Endometrial microvascular endothelial cells (primary cell): ENCODE results near the gene EPN1. TPM values are rescaled to one million over a fixed set of nuclear protein-coding genes. Genes with fewer than 3 reads are reported as not detected.

Experiments used
- in situ Hi-C: cut with HindIII; loops from 2 replicates; pipeline ENCODE4 v1.10.0; 2017; ENCODE audit warnings: low sequenced_read_pairs, low pct_unique_long_range_greater_than_20kb; ENCODE audit errors: inconsistent ontology term
- total RNA-seq: library from RNA; depleted of rRNA; stranded (reverse); fragments of >200 nt; gene quantifications from one replicate; pipeline ENCODE4 v1.2.3, GENCODE V29; 2015; ENCODE audit errors: inconsistent ontology term

Gene EPN1
- total RNA-seq, 1 donor from 2014 or later = 155 TPM

GRCh38 chr19:55656988-55657747 lies 17.9 kb upstream of the EPN1 start:
- in situ Hi-C loops = no loop called here

DNA sequence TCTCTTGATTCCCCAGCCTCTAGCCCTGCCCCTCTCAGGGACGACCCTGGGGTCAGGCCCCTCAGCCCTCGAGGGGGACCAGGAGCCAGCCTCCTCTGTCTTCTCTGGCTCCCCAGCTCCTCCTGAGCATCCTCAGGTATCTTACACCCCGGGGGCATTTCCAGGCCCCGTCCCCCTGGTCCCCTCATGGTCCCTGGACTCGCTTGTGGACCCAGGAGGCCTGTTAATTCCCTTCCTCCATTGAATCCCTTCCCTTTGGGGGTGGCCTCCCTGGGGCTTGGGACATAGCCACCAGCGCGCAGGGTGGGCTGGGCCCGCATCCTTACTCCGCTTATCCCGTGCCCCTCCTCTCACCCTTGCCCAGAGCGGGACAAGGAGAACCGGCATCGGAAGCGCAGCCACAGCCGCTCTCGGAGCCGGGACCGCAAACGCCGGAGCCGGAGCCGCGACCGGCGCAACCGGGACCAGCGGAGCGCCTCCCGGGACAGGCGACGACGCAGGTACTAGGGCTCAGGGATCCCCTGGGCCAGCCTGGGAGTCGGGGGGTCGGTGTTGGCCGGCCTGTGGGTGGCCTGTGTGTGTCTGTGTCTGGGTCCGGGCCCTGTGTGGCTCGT lies 16.1 kb upstream of the EPN1 start:
- in situ Hi-C loops = no loop called here

- in situ Hi-C loops = no loop called here
These were observed 15.2 kb upstream of the EPN1 start for GRCh38 chr19:55659822-55660221.

DNA sequence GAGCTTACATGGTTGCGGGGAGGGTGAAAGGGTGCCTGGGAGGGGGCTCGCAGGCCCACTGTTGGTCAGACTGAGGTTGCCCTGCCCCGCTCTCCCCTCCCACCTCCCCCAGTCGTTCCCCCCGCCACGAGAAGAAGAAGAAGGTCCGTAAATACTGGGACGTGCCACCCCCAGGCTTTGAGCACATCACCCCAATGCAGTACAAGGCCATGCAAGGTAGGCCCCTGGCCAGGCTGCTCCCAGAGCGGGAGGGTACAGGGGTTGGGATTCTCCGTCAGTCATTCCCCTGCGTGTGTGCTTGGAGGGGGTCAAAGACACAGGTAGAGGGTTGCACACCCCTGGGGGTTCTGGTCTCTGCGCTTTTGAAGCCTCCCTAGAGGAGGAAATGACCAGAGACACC lies 14.6 kb upstream of the EPN1 start:
- in situ Hi-C loops = no loop called here

DNA sequence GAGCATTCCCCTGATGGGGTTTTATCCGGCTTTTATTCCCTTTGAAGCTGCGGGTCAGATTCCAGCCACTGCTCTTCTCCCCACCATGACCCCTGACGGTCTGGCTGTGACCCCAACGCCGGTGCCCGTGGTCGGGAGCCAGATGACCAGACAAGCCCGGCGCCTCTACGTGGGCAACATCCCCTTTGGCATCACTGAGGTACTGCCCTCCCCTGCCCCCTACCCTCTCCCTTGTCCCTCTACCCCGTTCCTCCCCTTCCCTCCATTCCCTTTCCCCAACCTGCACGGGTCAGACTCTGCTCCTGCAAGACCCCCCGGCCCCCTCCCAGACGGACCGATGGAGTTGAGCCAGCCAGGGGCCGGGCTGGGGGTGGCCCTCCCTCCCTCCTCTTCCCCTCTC lies 14.0 kb upstream of the EPN1 start:
- in situ Hi-C loops = no loop called here

DNA sequence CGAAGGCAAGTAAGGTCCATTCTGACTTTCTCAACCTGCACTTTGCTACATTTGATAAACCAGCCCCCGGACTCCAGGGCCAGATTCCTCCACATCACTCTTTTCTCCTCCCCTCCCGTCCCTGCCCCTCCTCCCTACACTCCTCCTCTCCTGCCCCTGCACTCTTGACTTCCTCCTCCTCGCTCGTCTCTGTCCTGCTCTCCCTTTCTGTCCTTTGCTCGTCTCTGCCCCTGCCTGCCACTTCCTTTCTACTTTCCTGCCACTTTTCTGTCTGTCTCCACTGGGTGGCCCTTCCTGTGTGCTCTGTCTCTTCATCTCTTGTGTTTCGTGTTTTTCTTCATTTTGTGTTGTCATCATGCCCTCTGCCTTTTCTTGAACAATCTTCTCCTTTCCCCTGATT lies 13.2 kb upstream of the EPN1 start:
- in situ Hi-C loops = no loop called here

- in situ Hi-C loops = no loop called here
These were observed 11.0 kb upstream of the EPN1 start for GRCh38 chr19:55663846-55664536.

DNA sequence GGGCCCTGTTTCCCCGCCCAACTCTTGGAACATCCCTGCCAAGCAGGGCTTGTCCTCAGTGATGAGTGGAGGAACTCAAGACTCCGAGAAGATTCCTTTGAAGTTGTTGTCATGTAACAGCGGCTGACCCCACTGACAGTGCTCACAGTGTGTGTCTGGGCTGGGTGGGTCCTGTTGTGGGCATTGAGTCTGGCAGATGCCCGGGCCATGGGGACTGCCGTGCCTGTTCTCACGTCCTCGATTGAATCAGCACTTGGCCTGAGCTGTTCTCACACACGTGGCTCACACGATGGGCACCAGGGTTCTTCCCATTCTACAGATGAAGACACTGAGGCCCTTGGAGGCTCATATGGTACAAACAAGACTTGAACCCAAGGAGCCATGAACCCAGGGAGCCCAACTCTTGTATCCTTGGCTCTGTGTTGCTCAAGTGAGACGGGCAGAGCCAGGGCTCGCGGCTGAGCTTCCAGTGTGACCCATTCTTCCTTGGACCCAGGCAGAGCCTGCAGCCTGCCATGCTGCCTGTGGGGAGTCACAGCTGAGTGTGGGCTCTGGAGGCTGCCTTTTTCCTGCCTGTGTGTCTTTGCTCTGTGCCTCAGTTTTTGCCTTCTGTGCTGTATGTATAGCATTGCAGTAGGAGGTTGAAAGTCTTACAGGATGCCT lies 8.6 kb upstream of the EPN1 start:
- in situ Hi-C loops = no loop called here

DNA sequence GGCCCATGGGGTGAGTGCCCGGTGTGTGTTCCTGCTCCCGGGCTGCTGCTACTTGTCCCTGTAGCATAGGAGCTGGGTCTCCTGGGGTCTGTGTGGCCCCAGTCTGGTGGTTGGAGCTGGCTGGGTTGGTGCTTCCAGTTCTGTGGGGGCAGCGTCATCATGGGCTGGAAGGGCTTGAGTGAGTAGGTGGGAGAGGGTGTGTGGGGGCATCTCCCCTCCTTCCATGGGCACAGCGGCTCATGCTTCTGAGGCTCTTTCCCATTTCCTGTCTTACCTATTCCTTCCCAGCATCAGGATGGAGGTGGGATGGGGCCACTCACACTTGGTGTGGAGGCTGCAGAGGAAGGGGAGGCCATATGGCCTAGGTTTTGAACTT lies 8.0 kb upstream of the EPN1 start:
- in situ Hi-C loops = no loop called here

- in situ Hi-C loops = no loop called here
These were observed 7.5 kb upstream of the EPN1 start for GRCh38 chr19:55667511-55667910.

DNA sequence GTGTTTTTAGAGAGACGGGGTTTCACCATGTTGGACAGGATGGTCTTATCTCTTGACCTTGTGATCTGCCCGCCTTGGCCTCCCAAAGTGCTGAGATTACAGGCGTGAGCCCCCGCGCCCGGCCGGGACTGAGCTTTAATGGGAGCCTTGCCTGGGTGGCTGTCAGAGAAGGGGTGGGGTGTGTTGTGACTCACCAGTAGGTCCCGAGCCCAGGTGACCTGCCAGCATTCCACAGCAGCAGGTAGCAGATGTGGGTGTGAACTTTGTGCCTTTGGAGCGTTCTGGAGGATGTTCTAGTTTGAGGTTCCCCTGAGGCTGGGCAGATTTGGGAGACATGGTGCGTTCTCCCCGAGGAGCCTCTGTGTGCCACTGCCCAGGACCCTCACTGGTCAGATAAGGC lies 7.1 kb upstream of the EPN1 start:
- in situ Hi-C loops = no loop called here

GRCh38 chr19:55668603-55669348 lies 6.2 kb upstream of the EPN1 start:
- in situ Hi-C loops = no loop called here

- in situ Hi-C loops = no loop called here
These were observed 5.4 kb upstream of the EPN1 start for GRCh38 chr19:55669418-55670279.

DNA sequence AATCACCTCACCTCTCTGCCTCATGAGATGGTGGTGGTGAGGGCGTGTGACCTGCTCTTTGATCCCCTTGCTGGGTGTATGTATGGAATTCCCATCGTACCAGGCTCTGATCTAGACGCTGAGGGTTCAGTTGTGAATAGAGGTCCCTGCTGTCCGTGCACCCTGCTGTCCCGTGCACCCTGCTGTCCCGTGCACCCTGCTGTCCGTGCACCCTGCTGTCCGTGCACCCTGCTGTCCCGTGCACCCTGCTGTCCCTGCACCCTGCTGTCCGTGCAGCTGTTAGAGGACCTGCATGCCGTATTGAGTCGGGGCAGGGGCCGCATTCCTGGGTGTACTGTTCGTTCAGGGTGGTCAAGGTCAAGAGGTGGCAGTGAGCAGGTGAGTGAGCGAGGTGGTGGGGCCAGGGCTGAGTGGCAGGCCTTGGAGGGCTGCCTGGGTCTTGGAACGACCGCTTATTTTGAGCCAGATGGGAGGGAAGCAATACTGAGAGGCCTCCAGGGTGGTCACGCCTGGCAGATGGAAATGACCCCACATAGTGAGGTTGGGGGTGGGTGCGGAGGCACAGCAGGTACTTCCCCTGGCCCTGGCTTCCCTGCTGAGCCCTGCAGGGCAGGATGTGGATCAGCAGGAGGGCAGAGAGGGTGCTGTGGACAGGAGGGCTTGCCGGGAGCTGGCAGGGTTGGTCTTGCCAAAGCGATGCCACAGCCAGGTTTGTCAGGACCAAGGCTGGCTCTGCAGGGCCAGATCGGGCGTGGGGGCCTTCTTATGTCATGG lies 4.6 kb upstream of the EPN1 start:
- in situ Hi-C loops = no loop called here

DNA sequence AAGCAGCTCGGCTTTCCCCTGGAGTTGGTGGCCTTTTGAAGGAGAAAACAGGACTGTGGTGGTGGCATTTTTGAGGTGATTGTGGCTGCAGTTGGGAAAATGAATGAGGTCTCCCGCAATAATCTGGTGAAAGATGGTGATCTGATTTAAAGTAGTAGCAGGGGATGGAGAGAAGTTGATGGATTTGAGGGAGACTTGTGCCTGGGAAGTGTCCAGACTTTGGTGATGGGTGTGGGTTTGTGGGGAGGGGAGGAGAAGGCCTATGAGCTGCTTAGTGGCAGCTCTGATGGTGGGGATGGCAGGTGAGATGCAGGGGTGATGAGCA lies 4.0 kb upstream of the EPN1 start:
- in situ Hi-C loops = no loop called here

DNA sequence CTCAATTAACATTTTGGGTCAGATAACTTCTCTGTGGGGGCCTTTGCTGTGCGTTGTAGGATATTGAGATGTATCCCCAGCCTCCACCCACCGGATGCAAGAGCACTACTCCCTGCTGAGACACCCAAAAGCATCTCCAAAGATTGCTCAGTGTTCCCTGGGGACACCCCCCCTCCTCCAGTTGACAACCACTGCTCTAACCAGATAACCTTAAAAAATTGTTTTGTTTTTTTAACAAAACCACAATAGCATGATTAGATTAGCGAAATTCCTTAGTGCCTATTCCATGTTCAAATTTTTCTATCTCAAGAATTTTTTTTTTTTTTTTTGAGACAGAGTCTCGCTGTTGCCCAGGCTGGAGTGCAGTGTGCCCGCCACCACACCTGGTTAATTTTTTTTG lies 2.6 kb upstream of the EPN1 start:
- in situ Hi-C loops = no loop called here

DNA sequence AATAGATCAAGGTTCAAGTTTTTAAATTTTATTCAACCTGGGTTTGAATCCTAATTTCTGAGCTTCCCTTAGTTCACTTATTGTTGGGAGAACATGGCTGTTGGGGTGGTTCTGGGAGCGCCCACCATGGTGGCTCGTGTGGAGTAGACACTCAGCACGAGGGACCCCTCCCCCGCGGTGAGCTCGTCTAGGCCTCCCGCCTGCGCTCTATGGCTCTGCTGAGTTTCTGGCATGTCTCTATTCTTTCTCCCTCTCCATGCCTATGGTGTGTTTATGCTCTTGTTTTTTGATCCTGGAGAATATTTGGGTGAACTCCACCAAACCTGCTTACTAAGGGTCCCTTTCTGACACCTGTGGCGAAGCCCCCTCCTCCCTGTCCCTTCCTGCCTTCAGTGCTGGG lies 1.6 kb upstream of the EPN1 start:
- in situ Hi-C loops = no loop called here

DNA sequence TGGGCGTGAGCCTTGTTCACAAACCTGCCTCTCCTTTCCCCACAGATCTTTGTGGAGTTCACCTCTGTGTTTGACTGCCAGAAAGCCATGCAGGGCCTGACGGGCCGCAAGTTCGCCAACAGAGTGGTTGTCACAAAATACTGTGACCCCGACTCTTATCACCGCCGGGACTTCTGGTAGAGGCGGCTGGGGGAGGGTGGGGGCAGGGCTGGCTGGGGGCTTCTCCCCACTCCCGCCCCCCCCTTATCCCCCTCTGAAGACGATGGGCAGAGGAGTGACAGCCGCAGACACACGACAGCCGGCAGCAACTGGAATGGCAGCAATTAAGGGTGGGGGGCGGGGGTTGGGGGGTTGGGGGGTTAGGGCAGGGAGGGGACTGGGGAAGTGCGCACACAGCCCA lies 1.1 kb upstream of the EPN1 start:
- in situ Hi-C loops = no loop called here
